Stomach (tissue), 9 donors: ENCODE measurements around the gene FRYL. TPM values are rescaled to one million over a fixed set of nuclear protein-coding genes. Genes with fewer than 3 reads are reported as not detected.
"Not testable (repeated sequence)": the region's sequence is repeated elsewhere in the genome, so short reads cannot be mapped to it uniquely, and the experiment has no call there.

Experiments
- DNase-seq, 2 donors: peaks; one replicate each; pipeline versions ENCODE4 v3.0.0 to v3.0.0-alpha.2; 2013 to 2019
- H3K27ac ChIP-seq, 5 donors: fragments of 200-600 bp in 4 of 5; sonication (generic) in 4 of 5; one replicate each; pipeline ENCODE4 v1.5.1; 2013 to 2019; ENCODE audit warnings: mild to moderate bottlenecking in 1 of 5, moderate library complexity in 1 of 5
- H3K27me3 ChIP-seq, 3 donors: fragments of 200-600 bp; sonication (generic); one replicate each; pipeline ENCODE4 v1.5.1; 2017 to 2019; ENCODE audit warnings: mixed run types in 1 of 3
- H3K36me3 ChIP-seq, 4 donors: fragments of 200-600 bp; sonication (generic); 1 replicate in 3 of 4; 2 replicates in 1 of 4; pipeline ENCODE4 v1.5.1; 2016 to 2019
- H3K4me1 ChIP-seq, 4 donors: fragments of 200-600 bp; sonication (generic); one replicate each; pipeline ENCODE4 v1.5.1; 2016 to 2019
- H3K4me3 ChIP-seq, 4 donors: fragments of 200-600 bp; sonication (generic) in 3 of 4; one replicate each; pipeline ENCODE4 v1.5.1; 2016 to 2019; ENCODE audit warnings: mild to moderate bottlenecking in 1 of 4
- H3K9me3 ChIP-seq, 4 donors: fragments of 200-600 bp; sonication (generic); one replicate each; pipeline ENCODE4 v1.5.1; 2016 to 2019
- CTCF ChIP-seq, 7 experiments: fragments of 450-650 bp in 4 of 7; fragments of 200-600 bp in 3 of 7; sonication (generic) in 3 of 7; IDR thresholded peaks; one replicate each; pipeline ENCODE4 v1.5.1; 2016 to 2019; ENCODE audit warnings: antibody characterized with exemption in 7 of 7, control low read depth in 2 of 7, mild to moderate bottlenecking in 1 of 7
- EP300 ChIP-seq: sonication (generic); formaldehyde crosslinking; IDR thresholded peaks from one replicate; pipeline ENCODE4 v1.6.1; 2017; ENCODE audit warnings: antibody characterized with exemption
- POLR2A ChIP-seq, 4 donors: fragments of 450-650 bp; IDR thresholded peaks; one replicate each; pipeline ENCODE4 v1.6.1; 2016; ENCODE audit warnings: antibody characterized with exemption in 4 of 4, control low read depth in 2 of 4, mild to moderate bottlenecking in 1 of 4, moderate library complexity in 1 of 4
- POLR2AphosphoS5 ChIP-seq, 3 donors: sonication (generic); formaldehyde crosslinking; IDR thresholded peaks; one replicate each; pipeline ENCODE4 v1.6.1; 2016; ENCODE audit warnings: antibody characterized with exemption in 3 of 3
- WGBS, 5 donors: extraction: QIAGEN DNeasy Blood & Tissue Kit in 3 of 5; methylation state at CpG; one replicate each; pipeline versions ENCODE4 v1.1.5 to v1.1.7; 2013 to 2018; 5-methylcytosine and 5-hydroxymethylcytosine counted together
- intact Hi-C: fragments of 100-400 bp; cut with DNase I; formaldehyde crosslinking; loops from one replicate; pipeline ENCODE4 v1.15.1; 2023; ENCODE audit warnings: low total_unique reads
- polyA plus RNA-seq, 3 donors: library from polyadenylated mRNA; stranded (reverse); fragments of 200-250 nt; gene quantifications; one replicate each; pipeline ENCODE4 v1.2.3, GENCODE V29; 2013
- total RNA-seq, 5 donors: library from RNA; depleted of rRNA; stranded (reverse); fragments of >200 nt; gene quantifications; one replicate each; pipeline versions ENCODE4 v1.1.0 to v1.2.3, GENCODE V29; 2014 to 2016
- donor health status: healthy with polysubstance abuse.
- donor health status: Bipolar disorder and iron deficiency.
- donor health status: healthy.

Gene FRYL
- total and polyA plus RNA-seq, 8 donors = 6.4 to 697 (median 67.0) TPM

GRCh38 chr4:48767055-48767929, 12.8 kb downstream of the FRYL start:
- no peaks in the 10 kb centered on the region for H3K36me3 ChIP-seq
- no peak for DNase-seq
- no peaks in the 10 kb centered on the region for H3K9me3 ChIP-seq
- WGBS, 5 donors = 89 to 94% (median 91%) methylated on average over 12 of the region's 12 CpGs
- peaks cover 0 to 58% (median 20%) of the 10 kb centered on the region in 4 donors for H3K4me1 ChIP-seq
- TF ChIP-seq POLR2AphosphoS5 (IDR thresholded peaks at IDR 0.05) (no peak), EP300 (no peak), POLR2A (IDR thresholded peaks at IDR 0.05) (no peak), CTCF (IDR thresholded peaks at IDR 0.05) (no peak)
- intact Hi-C loops = no loop called here
- no peaks in the 10 kb centered on the region for H3K27me3 ChIP-seq
- no peak overlapping the region for H3K27ac ChIP-seq
- no peak overlapping the region for H3K4me3 ChIP-seq

- no peak for TF ChIP-seq CTCF (IDR thresholded peaks at IDR 0.05)
- TF ChIP-seq POLR2A (IDR thresholded peaks at IDR 0.05) = no peak
- no peak for TF ChIP-seq EP300
- no peak for TF ChIP-seq POLR2AphosphoS5 (IDR thresholded peaks at IDR 0.05)
- intact Hi-C loops = no loop called here
- WGBS, 5 donors = 49 to 69% (median 57%) methylated on average over 4 of the region's 4 CpGs
Measured at GRCh38 chr4:48766131-48766792, 13.8 kb downstream of the FRYL start.

GRCh38 chr4:48762408-48762807, 17.7 kb downstream of the FRYL start:
- H3K36me3 ChIP-seq = peaks cover 0 to 6% (median 0%) of the 10 kb centered on the region in 4 donors
- intact Hi-C loops = no loop called here
- no peak for DNase-seq
- H3K9me3 ChIP-seq = no peaks in the 10 kb centered on the region
- TF ChIP-seq CTCF (IDR thresholded peaks at IDR 0.05) = no peak
- no peak for TF ChIP-seq EP300
- no peak for TF ChIP-seq POLR2A (IDR thresholded peaks at IDR 0.05)
- TF ChIP-seq POLR2AphosphoS5 (IDR thresholded peaks at IDR 0.05) = no peak
- H3K4me3 ChIP-seq = no peak overlapping the region
- H3K4me1 ChIP-seq = peaks cover 0 to 24% (median 8%) of the 10 kb centered on the region in 4 donors
- no peak overlapping the region for H3K27ac ChIP-seq
- H3K27me3 ChIP-seq = no peaks in the 10 kb centered on the region

More at GRCh38 chr4:48766131-48766792, 13.8 kb downstream of the FRYL start:
- Histone ChIP-seq H3K36me3 (no peaks in the 10 kb centered on the region), H3K9me3 (no peaks in the 10 kb centered on the region), H3K4me3 (no peak overlapping the region), H3K4me1 (peaks cover 0 to 48% (median 15%) of the 10 kb centered on the region in 4 donors), H3K27ac (no peak overlapping the region), H3K27me3 (no peaks in the 10 kb centered on the region)
- no peak for DNase-seq

- WGBS, 5 donors = 84 to 94% (median 90%) methylated on average over 3 of the region's 3 CpGs
- intact Hi-C loops = no loop called here
- H3K27me3 ChIP-seq = no peaks in the 10 kb centered on the region
- peaks cover 0 to 6% (median 0%) of the 10 kb centered on the region in 4 donors for H3K36me3 ChIP-seq
- TF ChIP-seq CTCF (IDR thresholded peaks at IDR 0.05) (no peak), POLR2A (IDR thresholded peaks at IDR 0.05) (no peak), POLR2AphosphoS5 (IDR thresholded peaks at IDR 0.05) (no peak)
- H3K4me3 ChIP-seq = no peak overlapping the region
- no peaks in the 10 kb centered on the region for H3K9me3 ChIP-seq
- H3K27ac ChIP-seq = no peak overlapping the region
- no peak for DNase-seq
- peaks cover 0 to 19% (median 6%) of the 10 kb centered on the region in 4 donors for H3K4me1 ChIP-seq
Measured at GRCh38 chr4:48761286-48761685, 18.8 kb downstream of the FRYL start.

GRCh38 chr4:48758703-48759102, 21.4 kb downstream of the FRYL start:
- DNase-seq, H3K9me3 ChIP-seq, H3K27ac ChIP-seq, H3K4me3 ChIP-seq, H3K27me3 ChIP-seq, intact Hi-C loops, H3K36me3 ChIP-seq: not testable (repeated sequence)
- WGBS, 5 donors = 95 to 99% (median 98%) methylated on average over 4 to 5 of the region's 5 CpGs
- H3K4me1 ChIP-seq = peaks cover 0 to 13% (median 4%) of the 10 kb centered on the region in 4 donors
